ENCODE measurements around the gene DGKZ. TPM values are rescaled to one million over a fixed set of nuclear protein-coding genes. Genes with fewer than 3 reads are reported as not detected.
A peak's percentile ranks its signal among the peaks of the same experiment; 100 is the strongest.

DGKZ gene
- total RNA-seq, 1 experiment from 2014 or later, result 43.7 TPM

- peak; percentile 76 to 81 for DNase-seq (ENCODE audit: low read depth in 1 of 2, low spot score in 2 of 2)
- Histone ChIP-seq H3K27ac (no peak overlapping the region), H3K36me3 (no peaks in the 10 kb centered on the region), H3K27me3 (replicated peaks) (peaks cover 33% of the 10 kb centered on the region), H3K9me3 (replicated peaks) (peaks cover 4% of the 10 kb centered on the region), H3K4me3 (peak overlapping the region; percentile 40), H3K4me1 (replicated peaks) (peaks cover 39% of the 10 kb centered on the region)
These were observed 42.4 kb downstream of the DGKZ start for GRCh38 chr11:46389450-46390330.

GRCh38 chr11:46390331-46391171 lies 43.3 kb downstream of the DGKZ start:
- peaks cover 33% of the 10 kb centered on the region for H3K27me3 ChIP-seq (replicated peaks)
- H3K36me3 ChIP-seq, result no peaks in the 10 kb centered on the region
- H3K27ac ChIP-seq, result no peak overlapping the region
- H3K4me3 ChIP-seq, result no peak overlapping the region
- H3K9me3 ChIP-seq (replicated peaks), result peaks cover 4% of the 10 kb centered on the region
- peak in 1 of 2 experiments; percentile 30 for DNase-seq (ENCODE audit: low read depth in 1 of 2, low spot score in 2 of 2)
- H3K4me1 ChIP-seq (replicated peaks), result peaks cover 39% of the 10 kb centered on the region

GRCh38 chr11:46391186-46391577 lies 43.9 kb downstream of the DGKZ start:
- Histone ChIP-seq H3K27ac (no peak overlapping the region), H3K4me3 (peak overlapping the region; percentile 61), H3K9me3 (replicated peaks) (peaks cover 4% of the 10 kb centered on the region), H3K27me3 (replicated peaks) (peaks cover 33% of the 10 kb centered on the region), H3K4me1 (replicated peaks) (peaks cover 39% of the 10 kb centered on the region), H3K36me3 (no peaks in the 10 kb centered on the region)
- peak in 1 of 2 experiments; percentile 41 for DNase-seq (ENCODE audit: low read depth in 1 of 2, low spot score in 2 of 2)

DNA sequence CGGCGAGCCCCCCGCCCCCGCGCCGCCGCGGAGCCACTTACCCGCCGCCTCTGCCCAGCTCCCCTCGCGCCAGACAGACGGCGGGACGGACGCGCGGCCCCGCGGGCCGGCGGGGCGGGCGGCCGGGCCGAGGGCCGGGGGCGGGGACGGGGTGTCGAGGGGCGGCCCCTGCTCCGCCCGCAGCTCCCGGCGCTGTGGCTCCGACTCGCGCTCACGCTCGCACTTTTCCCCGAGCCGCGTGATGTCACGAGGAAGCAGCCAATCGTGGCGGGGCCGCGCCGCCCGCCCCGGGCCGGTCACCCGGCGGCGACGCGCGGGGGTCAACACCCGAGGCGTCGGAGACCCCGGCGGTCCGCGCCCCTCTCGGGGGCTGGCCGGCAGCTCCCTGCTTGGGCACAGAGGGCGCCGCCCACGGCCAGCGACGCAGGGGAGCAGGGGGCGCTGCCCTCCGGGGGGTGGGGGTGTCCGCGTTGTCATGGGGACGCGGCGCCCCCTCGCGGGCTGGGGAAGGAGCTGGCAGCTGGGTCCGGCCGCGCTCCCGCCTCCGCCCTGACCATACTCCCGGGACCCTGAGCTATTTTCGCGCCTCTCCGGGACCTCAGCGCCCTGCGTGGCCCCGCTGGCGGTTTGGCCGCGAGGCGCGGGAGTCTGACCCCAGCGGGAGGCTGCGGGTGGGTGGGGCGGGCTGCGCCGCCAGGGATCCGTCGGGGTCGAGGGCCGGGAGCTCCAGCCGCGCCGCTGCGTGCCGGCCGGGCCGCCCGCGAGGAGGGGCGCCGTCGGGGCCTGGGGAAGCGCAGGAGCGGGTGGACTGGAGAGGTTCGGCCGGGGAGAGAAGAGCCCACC lies 44.5 kb downstream of the DGKZ start, which contains the start of gene CHRM4:
Gene CHRM4 (minus strand): TSS at position 199 of the 843 bp plus-strand sequence. CDS start 5,219 bp downstream, outside the sequence.
- Histone ChIP-seq H3K9me3 (replicated peaks) (peaks cover 4% of the 10 kb centered on the region), H3K4me3 (peak within 1 kb of the TSS; percentile 61)
- DNase-seq (ENCODE audit: low read depth in 1 of 2, low spot score in 2 of 2), result peak; percentile 36 to 70

GRCh38 chr11:46392421-46393230 lies 45.4 kb downstream of the DGKZ start:
- peak; percentile 72 to 81 for DNase-seq (ENCODE audit: low read depth in 1 of 2, low spot score in 2 of 2)

More for the DNA sequence above, 44.5 kb downstream of the DGKZ start, which contains the start of gene CHRM4:
- peaks cover 33% of the 10 kb centered on the region for H3K27me3 ChIP-seq (replicated peaks)
- no peaks in the 10 kb centered on the region for H3K36me3 ChIP-seq
- no peak within 1 kb of the TSS for H3K27ac ChIP-seq
- peaks cover 39% of the 10 kb centered on the region for H3K4me1 ChIP-seq (replicated peaks)

DNA sequence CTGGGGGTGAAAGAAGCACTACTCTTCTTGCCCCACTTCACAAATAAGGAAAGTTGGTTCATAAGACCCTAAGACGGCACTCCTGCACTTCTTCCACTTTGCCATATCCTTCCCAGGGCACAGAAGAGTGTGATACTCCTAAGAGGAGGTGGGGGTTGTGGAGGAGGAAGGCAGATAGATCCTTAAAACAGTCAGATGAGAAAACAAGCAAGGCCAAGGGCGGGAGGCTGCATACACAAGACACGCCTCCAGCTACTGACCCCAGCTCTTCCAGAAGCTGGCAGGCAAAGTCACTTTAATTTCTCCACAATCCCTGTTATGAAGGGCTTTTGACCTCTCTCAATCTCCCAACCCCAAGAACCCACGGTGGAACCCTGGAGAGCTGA lies 46.0 kb downstream of the DGKZ start:
- no peak for DNase-seq (ENCODE audit: low read depth in 1 of 2, low spot score in 2 of 2)
- peaks cover 30% of the 10 kb centered on the region for H3K27me3 ChIP-seq (replicated peaks)
- peaks cover 4% of the 10 kb centered on the region for H3K9me3 ChIP-seq (replicated peaks)
- no peaks in the 10 kb centered on the region; the same call in 1 of the 2 replicates for H3K36me3 ChIP-seq
- H3K4me1 ChIP-seq (replicated peaks), result peaks cover 39% of the 10 kb centered on the region
- no peak overlapping the region for H3K27ac ChIP-seq
- no peak overlapping the region for H3K4me3 ChIP-seq

More at GRCh38 chr11:46392421-46393230, 45.4 kb downstream of the DGKZ start:
- H3K27ac ChIP-seq, result no peak overlapping the region
- H3K36me3 ChIP-seq, result no peaks in the 10 kb centered on the region; the same call in 1 of the 2 replicates
- peaks cover 39% of the 10 kb centered on the region for H3K4me1 ChIP-seq (replicated peaks)
- H3K9me3 ChIP-seq (replicated peaks), result peaks cover 4% of the 10 kb centered on the region
- peak overlapping the region; percentile 61 for H3K4me3 ChIP-seq
- peaks cover 33% of the 10 kb centered on the region for H3K27me3 ChIP-seq (replicated peaks)

DNA sequence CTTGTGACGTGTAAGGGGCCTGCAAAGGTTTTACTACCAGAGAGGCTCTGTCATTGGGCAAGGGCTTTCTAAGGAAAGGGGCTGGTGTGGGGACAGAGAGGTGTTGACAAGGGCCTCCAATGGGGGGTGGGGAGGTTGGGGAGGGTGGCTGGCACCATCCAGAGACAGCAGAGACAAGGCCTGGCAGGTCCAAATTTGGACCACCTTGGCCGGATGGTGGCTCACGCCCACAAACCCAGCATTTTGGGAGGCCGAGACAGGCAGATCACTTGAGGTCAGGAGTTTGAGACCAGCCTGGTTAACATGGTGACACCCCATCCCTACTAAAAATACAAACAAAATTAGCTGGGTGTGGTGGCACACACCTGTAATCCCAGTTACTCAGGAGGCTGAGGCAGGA lies 46.5 kb downstream of the DGKZ start:
- H3K36me3 ChIP-seq, result no peaks in the 10 kb centered on the region; the same call in 1 of the 2 replicates
- peaks cover 25% of the 10 kb centered on the region for H3K27me3 ChIP-seq (replicated peaks)
- H3K4me3 ChIP-seq, result no peak overlapping the region
- no peak for DNase-seq (ENCODE audit: low read depth in 1 of 2, low spot score in 2 of 2)
- H3K4me1 ChIP-seq (replicated peaks), result peaks cover 39% of the 10 kb centered on the region
- peaks cover 4% of the 10 kb centered on the region for H3K9me3 ChIP-seq (replicated peaks)
- no peak overlapping the region for H3K27ac ChIP-seq

DNA sequence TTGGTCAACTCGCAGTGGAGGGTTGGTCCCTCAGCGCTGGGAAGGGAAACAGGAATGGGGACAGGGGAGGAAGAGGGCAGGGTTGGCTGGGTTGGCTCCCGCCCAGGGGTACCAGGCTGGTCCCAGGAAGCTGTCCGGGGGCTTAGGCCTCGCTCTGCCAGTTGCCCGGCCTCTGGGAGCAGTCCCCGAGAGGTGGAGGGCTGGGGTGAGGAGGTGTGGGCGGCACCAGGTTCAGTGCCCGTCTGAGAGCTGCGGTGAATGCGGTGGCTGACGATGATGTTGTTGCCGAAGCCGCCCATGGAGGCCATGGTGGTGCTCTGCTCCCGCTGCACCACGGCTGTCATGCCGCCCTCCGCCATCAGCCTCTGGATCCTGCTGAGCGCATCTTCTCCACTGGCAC lies 50.3 kb downstream of the DGKZ start:
- Histone ChIP-seq H3K27ac (no peak overlapping the region), H3K9me3 (replicated peaks) (no peaks in the 10 kb centered on the region), H3K4me1 (replicated peaks) (peaks cover 6% of the 10 kb centered on the region), H3K36me3 (no peaks in the 10 kb centered on the region; the same call in 1 of the 2 replicates), H3K27me3 (replicated peaks) (no peaks in the 10 kb centered on the region), H3K4me3 (no peak overlapping the region)
- no peak for DNase-seq (ENCODE audit: low read depth in 1 of 2, low spot score in 2 of 2)

GRCh38 chr11:46402957-46403902 lies 56.0 kb downstream of the DGKZ start:
- no peaks in the 10 kb centered on the region for H3K4me1 ChIP-seq (replicated peaks)
- H3K27ac ChIP-seq, result no peak overlapping the region
- no peak overlapping the region for H3K4me3 ChIP-seq

DNA sequence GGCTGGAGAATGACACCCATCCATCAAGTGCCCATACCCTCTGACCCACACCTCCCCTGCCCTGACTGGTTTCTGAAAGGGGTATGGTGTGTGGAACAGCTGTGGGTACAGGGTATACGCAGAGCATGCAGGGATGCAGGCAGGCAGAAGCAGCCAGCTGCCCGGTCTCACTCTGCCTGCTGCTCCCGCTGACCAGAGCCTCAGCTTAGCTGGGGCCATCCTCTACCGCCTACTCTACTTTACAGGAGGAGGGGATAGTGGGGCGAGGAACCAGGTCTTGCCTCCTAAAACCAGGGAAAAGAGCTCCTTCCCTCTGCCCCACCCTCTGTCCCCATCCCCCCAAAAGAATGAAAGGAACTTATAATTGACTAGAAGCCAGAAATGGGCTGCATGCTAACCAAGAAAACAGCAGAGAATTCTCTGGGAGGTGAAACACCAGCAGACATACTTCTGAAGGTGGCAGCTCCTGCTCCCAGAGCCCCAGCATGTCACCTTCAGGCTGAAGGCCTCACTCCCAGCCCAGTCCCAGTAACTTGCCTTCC lies 57.3 kb downstream of the DGKZ start:
- DNase-seq (ENCODE audit: low read depth in 1 of 2, low spot score in 2 of 2), result no peak
- H3K27me3 ChIP-seq (replicated peaks), result no peaks in the 10 kb centered on the region
- peaks cover 30% of the 10 kb centered on the region for H3K36me3 ChIP-seq
- no peaks in the 10 kb centered on the region for H3K4me1 ChIP-seq (replicated peaks)
- H3K9me3 ChIP-seq (replicated peaks), result no peaks in the 10 kb centered on the region
- H3K4me3 ChIP-seq, result no peak overlapping the region
- H3K27ac ChIP-seq, result no peak overlapping the region

More at GRCh38 chr11:46402957-46403902, 56.0 kb downstream of the DGKZ start:
- no peaks in the 10 kb centered on the region for H3K9me3 ChIP-seq (replicated peaks)
- H3K27me3 ChIP-seq (replicated peaks), result no peaks in the 10 kb centered on the region
- peaks cover 21% of the 10 kb centered on the region for H3K36me3 ChIP-seq
- no peak for DNase-seq (ENCODE audit: low read depth in 1 of 2, low spot score in 2 of 2)

GRCh38 chr11:46407635-46408034 lies 60.4 kb downstream of the DGKZ start:
- DNase-seq (ENCODE audit: low read depth in 1 of 2, low spot score in 2 of 2), result no peak
- H3K36me3 ChIP-seq, result peaks cover 36% of the 10 kb centered on the region
- no peak overlapping the region for H3K4me3 ChIP-seq
- H3K27ac ChIP-seq, result no peak overlapping the region
- no peaks in the 10 kb centered on the region for H3K4me1 ChIP-seq (replicated peaks)
- H3K27me3 ChIP-seq (replicated peaks), result no peaks in the 10 kb centered on the region
- H3K9me3 ChIP-seq (replicated peaks), result no peaks in the 10 kb centered on the region
